ENCODE data around the gene PLD1.
"Not testable (repeated sequence)": the region's sequence is repeated elsewhere in the genome, so short reads cannot be mapped to it uniquely, and the experiment has no call there.

PLD1 gene

DNA sequence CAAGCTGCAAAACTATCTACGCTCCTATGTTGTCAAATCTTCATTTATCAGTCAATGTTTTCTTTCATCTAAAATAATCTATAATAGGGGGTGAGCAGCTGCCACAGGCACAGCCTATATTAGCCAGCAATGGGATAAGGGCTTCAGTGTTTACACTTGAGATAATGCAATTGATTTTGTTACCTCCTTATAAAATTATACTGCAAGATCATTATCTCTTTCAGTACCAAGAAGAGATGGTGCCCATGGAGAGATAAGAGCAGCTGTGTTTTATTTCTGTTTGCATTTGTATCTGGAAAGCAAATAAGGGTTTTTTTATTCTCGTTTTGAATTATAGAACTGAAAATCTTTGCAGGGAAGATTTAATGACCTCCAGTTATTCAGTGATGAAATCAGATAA, 68.9 kb downstream of the PLD1 start:
- no peak for DNase-seq

DNA sequence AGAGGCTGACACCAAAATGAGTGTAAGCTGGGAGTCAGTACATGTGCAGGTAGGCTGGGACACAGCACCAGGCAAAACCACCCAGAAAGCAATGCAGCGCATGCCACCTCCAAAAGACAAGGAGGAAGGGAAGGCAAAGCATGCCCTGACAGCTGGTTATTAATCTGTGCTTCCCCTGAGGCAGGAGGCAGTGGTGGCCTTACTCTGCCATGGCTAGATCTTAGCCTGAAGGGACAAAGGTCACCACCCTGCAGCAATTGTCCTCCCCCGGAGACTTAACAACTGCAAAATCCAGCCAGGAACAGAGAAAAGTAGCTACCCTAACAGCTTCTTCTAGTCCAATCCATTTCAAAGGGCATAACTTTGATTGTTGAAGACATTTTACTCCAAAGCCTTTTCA, 73.7 kb downstream of the PLD1 start:
- DNase-seq = no peak

DNA sequence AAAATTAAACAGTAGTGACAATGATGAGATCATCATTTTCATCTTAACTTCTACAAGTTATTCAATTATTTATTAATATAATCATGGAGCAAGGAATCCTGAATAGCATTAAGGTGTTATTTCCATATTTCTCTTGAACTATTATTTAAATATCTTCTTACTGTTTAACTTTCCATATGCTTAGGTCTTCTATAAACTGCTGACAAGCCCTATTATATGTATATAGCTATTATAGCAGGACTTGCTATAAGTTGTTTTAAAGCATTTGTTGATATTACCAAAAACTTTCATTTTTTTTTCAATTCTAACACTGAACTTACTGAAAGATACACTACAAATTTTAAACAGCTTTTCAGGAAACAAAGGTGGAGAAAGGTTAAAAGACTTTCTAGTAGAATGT, 76.7 kb downstream of the PLD1 start:
- no peak for DNase-seq

DNA sequence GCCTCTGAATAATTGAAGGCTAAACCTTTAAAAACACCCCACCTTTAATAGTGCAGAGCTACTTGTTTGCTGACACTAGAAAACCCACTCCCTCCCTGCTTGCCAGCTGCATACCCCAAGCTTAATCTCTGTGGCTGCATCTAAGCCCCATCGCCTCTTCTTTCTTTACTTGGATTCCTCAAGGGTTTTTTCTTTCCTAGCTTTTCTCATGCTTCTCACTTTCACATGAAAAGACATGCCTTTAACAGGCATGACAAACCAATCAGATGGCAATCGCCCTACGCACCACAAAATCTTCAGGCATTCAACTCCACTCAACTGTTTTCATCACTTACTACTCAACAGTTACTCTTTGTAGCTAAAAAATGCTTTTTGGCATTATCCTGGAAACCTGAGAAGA, 77.5 kb downstream of the PLD1 start:
- DNase-seq = no peak

DNA sequence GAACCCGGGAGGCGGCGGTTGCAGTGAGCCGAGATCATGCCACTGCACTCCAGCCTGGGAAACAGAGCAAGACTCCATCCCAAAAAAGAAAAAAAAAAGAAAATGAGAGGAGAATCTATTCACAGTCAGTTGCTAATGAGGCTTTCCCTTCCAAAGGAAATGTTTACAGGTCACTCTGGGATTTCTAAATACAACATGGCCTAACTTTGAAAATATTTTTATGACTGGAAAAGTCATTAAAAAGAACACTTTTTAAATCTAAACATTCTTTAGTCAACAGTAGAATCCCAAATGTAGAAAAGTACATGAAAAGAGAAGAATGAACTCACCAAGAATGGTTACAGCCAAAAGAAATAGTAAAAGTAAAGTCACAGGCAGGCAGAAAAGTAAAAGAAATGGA, 78.6 kb downstream of the PLD1 start:
- no peak for DNase-seq

DNA sequence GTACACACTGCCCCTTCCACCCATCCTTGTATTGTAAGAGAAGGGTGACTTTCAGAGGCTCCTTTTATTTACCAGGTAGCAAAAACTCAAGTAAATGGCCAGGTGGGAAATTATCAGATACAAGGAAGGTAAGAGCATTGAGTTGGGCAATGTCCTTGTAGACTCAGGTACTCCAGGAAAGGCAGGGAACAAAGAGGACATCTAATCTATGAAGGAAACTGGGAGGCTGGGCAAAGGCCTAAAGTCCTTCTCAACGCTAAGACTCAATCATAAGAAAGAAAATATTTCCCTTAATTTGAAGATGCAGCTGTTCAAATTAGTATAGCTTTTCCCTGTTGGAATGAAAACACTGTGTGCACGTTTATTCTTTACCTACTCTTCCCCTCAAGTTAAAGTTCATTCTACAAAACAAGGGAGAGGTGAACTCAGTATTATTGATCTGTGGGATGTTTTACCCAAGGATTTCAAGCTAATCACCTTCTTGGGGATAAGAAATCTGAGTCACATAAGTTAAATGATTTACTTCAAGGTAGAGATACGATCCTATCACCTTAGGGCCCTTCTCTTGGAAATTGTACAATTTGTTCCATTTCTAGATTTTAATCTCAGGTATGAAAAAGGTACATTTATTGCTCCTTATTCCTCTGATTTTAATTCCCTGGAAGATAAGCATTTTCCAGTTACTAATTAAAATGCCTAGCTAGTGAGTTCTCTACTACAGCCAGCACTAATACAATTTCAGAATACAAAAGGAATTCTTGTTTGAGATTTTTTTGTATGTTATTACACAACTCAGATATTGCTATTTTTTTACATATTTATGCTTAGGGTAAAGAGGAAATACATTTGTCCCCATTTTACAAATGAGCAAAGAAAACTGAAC, 80.6 kb downstream of the PLD1 start:
- no peak for DNase-seq

DNA sequence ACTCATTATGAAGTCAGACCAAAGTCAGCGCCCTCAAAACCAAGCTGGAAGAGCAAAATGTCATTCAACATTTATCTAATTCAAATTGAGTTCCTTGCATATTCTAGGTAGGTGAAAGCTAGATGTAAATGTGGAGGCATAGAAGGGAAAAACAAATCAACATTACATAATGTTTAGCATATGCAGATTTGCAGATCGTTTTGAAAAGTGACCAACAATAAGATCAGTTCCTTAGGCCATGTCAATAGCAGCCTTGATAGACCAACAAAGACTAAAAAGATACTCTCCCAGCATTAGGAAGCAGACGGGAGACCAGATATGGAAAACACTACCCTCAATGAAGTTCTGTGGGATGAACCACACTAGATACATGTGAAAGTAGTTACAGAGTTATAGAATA, 83.0 kb downstream of the PLD1 start:
- no peak for DNase-seq

DNA sequence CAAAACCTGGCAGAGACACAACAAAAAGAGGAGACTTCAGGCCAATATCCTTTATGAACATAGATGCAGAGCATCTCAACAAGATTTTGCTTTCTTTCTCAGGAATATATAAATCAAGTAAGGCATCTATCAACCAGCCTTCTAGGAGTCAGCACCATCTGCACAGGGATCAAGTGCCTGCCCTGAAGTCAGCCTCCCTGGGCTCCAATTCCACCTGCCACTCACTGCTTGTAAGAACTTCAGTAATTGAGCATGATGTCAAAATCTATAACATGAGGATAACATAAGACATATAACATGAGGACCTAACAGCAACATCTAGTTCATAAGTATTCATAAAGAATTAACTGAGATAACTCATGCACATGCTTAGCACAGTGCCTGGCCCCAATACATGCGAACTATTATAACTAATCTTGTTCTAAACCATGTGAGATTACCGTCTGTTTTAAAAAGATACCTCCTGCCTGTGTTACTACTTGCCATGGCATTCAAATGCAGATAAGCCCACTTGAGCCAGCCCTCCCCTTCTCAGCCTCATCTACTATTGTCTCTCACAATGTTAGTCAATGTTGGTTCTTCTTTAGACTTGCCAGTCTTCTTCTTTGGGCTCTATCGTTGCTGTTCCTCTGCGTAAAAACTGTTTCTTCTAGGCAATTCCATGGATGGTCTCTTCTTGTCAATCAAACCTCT, 91.6 kb downstream of the PLD1 start:
- no peak for DNase-seq

DNA sequence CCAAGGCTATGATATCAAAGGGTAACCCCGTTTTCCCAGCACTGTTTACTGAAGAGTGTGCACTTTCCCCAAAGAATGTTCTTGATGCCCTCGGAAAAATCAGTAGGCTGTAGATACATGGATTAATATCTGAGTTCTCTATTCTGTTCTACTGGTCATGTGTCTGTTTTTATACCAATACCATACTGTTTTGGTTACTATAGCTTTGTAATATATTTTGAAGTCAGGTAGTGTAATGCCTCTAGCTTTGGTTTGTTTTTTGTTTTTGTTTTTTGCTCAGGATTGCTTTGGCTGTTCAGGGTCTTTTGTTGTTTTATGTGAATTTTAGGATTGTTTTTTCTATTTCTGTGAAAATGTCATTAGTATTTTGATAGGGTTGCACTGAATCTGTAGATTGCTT, 95.1 kb downstream of the PLD1 start:
- no peak for DNase-seq

DNA sequence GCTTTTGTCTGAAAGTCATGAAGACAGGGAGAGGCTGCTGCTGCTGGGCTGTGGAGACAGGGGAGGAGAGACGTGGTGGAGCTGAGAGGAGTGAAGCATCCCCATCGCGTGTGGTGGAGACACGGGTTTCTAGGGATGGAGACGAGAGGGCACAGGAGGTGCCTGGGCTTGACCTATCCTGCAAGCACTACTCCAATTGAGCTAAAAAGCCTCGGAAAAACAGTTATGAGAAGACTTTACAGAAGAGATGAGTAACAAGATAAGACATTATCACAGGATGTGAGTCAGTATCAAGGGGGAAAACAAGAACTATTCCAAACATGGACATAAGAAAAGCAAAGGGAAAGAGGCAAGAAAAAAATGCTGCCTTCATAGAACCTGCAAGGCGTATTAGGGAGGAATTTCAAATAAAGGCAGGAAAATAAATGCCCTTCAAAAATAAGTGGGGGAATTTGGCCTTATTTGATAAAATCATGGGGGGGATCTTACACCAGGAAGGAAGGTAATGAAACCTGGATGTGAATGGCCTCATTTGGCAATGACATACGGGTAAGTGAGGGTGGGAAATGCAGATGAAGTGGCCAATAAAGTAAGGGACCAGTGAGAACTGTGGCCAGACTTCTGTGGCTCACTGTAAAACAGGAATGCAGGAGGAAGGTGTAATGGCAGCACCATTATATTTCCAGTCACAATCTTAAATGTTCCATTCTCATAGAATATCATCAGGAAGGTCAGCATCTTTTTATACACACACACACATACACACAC, 97.9 kb downstream of the PLD1 start:
- no peak for DNase-seq

DNA sequence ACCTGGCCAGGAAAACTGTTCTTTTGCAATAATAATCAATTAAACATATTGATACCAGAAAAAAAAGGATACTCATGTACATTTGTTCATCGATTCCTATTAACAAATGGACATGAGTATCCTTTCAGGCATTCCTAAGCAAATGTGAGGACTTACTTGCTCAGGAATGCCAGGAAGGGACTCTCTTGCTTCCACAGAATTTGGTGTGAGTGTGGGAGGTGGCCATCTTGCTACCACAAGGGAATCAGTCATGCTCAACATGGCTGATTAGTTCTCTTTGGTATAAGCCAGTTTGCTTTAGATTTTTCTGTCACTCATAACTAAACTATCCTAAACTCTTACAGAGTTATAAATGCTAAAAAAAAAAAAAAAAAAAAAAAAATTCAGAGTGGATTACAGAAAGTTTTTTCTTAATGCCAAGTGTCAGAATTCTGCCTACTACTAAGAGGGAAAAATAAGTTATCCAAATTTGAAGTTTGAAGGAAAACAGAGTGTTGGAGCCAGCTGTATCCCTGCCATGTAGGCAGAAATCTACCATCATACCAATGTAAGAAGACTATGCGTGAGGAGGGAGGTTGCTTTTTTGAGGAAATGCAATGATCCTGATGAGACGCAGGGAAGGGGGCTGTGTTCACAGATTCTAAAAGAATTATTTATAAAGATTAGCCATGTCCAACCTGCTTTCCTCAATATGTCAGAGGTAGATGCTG, 98.7 kb downstream of the PLD1 start:
- no peak for DNase-seq

DNA sequence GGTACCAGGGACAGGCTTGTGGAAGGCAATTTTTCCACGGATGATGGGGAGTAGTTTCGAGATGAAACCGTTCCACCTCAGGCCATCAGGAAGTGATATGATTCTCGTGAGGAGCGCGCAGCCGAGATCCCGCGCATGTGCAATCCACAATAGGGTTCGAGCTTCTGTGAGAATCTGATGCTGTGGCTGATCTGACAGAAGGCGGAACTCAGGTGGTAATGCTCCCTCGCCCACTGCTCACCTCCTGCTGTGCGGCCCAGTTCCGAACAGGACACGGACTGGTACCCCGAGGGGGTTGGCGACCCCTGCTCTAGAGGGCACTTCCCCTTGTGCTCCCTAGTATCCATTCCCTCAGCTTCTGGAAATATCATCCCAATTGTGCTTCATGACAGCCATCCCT, 99.9 kb downstream of the PLD1 start:
- DNase-seq = no peak

DNA sequence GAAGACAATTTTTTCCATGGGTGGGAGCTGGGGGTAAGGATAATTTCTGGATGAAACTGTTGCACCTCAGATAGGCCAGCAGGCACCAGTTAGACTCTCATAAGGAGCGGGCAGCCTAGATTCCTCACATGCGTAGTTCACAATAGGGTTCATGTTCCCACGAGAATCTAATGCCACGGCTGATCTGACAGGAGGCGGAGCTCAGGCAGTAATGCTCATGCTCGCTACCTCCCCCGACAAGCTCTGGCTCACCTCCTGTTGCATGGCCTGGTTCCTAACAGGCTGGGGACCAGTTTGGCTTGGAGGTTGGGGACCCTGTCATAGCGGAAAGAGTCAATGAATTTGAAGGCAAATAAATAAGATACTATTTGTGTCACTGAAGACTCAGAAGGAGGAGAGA, 105.5 kb downstream of the PLD1 start:
- no peak for DNase-seq

DNA sequence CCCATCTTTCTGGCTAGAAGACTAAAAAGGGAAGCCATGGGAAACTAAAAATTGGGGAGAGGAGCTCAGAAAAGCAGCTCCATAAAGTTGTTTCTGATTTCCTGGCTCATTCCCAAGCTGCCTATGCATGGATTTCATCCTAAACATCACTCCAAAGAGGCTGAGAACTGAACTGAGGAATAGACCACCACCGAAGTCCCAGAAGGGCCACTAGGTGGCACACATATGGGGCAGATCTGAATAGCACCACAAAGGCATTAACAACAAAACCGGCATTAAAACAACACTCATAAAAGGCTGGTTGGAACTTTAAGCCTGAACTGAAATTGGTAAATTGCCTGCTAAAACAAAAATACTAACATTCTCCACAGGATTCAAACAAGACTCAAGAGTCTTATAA, 106.3 kb downstream of the PLD1 start:
- DNase-seq = peak in 1 of 5 donors; percentile 8

DNA sequence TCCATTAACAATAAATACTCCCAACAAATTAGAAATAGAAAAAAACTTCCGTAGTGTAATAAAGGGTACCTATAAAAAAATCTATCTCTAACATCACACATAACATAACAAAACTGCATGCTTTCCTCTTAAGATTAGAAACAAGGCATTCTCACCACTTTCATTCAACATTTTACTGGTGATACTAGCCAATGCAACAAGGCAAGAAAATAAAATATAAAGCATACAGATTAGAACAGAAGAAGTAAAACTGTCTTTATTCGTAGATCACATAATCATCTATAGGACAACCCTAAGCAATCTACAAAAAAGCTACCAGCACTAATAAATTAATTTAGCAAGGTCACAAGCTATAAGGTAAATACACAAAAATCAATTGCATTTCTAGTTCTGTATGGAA, 107.1 kb downstream of the PLD1 start:
- DNase-seq = no peak

DNA sequence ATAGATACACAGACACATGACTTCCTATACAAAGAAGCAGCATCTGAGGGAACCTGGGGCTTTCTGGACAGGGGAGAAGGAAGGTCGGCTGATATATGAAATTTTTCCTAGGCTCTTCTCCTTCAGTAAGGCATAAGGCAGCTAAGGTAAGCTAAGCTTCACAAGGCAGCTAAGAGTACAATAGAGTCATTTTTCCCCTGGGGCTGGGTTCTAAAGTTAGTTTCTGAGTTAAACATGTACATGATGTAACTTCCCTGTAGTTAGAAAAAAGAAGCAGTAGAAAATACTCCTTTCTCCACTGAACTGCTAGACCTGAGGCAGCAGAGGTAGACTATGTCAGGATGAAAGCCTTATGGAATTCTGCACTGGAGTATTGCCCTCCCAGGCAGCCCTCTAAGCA, 109.6 kb downstream of the PLD1 start:
- no peak for DNase-seq

DNA sequence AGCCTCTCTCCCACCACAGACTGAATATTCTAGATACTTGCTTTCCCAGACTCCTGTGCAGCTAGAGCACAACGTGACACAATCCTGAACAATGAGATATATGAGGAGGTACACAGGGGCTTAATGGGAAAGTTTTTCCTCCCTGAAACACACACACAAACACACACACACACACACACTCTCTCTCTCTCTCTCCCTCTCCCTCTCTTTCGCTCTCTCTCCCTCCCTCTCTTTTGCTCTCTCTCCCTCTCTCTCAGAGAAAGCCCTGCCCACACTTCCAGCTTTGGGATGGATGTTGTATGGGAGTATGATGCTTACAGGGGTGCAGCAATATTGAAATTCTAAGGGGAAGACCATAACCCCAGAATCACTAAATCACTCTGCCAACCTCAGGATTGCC, 110.1 kb downstream of the PLD1 start:
- no peak for DNase-seq

DNA sequence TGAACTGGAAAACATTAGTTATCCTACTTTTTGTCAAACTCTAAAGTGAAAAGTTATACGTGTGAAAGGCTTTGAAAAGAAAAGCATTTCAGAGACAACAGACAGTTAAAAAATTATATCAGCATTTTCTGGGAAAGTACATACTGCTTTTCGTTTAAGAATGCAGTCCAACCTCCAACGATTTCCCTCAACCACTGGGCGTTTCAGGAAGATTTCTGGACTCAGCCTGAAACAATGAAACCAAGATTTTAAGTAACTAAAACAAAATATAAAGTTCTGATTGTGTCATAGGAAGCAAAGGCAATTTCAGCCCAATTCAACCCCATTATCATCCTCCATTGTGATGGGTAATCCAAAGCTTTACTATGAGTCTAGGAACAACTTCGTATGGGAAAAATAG, 110.7 kb downstream of the PLD1 start:
- DNase-seq = no peak

DNA sequence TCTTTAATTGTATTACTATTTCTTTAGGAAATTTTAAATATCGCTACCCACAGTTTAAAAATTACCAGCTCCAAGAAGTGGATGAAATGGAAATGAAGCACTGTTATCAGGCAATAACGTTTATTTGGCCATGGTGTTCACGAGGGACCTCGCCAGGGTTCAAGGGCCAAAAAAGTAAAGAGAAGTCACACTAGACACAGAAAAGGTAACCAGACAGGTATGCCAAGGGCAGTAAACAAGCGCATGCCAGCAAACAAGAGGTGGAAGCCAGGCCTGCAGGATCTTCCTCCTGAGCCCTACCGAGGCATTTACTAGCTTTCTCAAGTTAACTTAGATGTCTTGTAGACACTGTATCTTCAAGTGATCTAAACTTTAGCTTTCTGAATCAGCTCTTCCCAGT, 113.5 kb downstream of the PLD1 start:
- no peak for DNase-seq

DNA sequence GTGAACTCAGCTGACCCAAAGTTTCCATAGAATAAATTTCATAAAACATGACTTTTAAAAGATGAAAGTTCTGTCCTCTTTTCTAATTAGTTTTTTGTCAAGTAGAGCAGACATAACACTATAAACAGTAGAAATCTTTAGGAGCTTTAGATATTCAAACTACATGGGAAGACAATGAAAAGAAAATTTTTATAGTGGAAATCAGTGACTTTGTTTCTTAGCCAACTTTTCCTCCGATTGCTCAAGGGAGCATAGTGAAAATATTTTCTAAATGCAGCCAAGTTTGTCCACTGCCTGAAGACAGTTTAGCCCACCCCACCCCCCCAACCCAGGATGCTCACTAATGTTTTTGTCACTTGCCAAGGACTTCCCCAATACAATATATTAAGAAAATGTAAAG, 114.9 kb downstream of the PLD1 start:
- no peak for DNase-seq

DNA sequence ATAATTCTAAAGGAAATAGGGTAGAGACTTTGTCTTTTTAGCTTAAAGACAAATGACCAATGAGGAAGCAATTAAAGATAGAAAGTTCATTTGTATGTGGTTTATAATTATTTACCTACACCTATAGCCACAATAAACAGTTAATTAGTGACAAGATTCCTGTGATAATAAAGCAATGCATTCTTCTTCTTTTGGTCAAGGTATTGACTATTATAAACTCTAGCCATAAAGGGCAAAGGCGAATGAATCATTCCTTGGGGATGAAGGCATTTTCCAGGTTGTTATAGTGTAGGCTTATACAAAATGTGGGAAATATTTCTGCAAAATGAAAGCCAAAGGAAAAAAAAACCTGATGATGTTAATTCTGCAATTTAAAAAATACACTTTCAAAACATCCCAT, 115.4 kb downstream of the PLD1 start:
- DNase-seq = no peak

DNA sequence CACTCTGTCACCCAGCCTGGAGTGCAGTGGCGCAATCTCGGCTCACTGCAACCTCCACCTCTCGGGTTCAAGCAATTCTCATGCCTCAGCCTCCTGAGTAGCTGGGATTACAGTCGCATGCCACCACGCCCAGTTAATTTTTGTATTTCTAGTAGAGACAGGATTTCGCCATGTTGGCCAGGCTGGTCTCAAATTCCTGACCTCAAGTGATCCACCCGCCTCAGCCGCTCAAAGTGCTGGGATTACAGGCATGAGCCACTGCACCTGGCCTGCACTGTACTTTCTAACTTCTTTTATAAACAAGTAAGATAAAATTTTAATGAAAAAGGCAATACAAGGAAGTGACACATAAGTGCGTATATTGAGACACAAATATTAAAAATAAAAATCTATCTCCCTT, 117.7 kb downstream of the PLD1 start:
- DNase-seq = not testable (repeated sequence)

DNA sequence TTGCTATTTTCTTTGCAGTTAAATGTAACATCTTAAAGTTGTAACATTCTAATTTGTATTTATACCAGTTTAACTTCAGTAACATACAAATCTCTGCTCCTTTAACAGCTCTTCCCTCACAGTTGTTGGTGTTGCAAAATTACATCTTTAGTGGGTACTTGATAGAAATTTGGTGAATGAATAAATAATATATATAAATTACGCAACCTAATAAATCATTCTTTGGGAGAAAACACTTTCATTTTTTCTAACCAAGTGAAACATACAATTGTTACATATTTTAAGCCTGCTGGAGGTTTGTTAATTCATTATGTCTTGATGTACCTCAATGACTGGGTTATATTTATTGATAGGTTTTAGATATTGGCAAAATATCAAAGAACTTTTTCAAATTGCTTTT, 118.8 kb downstream of the PLD1 start:
- no peak for DNase-seq

Data from T-helper 1 cell (primary cell).